ENCODE data around the gene LRCH1.

- no peak for TF ChIP-seq SP1 (IDR thresholded peaks at IDR 0.05)
- no peak for TF ChIP-seq TARDBP (IDR thresholded peaks at IDR 0.05)
- TF ChIP-seq SUZ12 (IDR thresholded peaks at IDR 0.05) = no peak
- no peak for TF ChIP-seq NFRKB (IDR thresholded peaks at IDR 0.05)
- TF ChIP-seq ARNT (IDR thresholded peaks at IDR 0.05) = no peak
- no peak for TF ChIP-seq FOXA1 (IDR thresholded peaks at IDR 0.05)
- TF ChIP-seq CTBP1 (IDR thresholded peaks at IDR 0.05; ENCODE audit: borderline replicate concordance) = no peak
- TF ChIP-seq ELF4 (IDR thresholded peaks at IDR 0.05) = no peak
- no peak for TF ChIP-seq BHLHE40 (IDR thresholded peaks at IDR 0.05; ENCODE audit: borderline replicate concordance)
- TF ChIP-seq HDGF (IDR thresholded peaks at IDR 0.05; ENCODE audit: borderline replicate concordance) = no peak
Measured at GRCh38 chr13:46636451-46636850, 83.5 kb downstream of the LRCH1 start.

Data from HEK293T (cell line).